GM12891 (cell line): Measurements from ENCODE around the gene CYP4F12.

Experiments used
- DNase-seq: peaks from one replicate; pipeline ENCODE4 v3.0.0; 2011; ENCODE audit warnings: low spot score; ENCODE audit not compliant: insufficient read length
- FAIRE-seq: peaks from 2 replicates; lab custom pipeline; 2011; peaks lifted over from hg19 to GRCh38; lab: Jason Lieb, UNC
- PAX5 ChIP-seq: IDR thresholded peaks from 2 replicates; pipeline ENCODE4 v1.6.1; 2011; ENCODE audit warnings: low read length, moderate library complexity, mild to moderate bottlenecking; ENCODE audit not compliant: insufficient read depth, severe bottlenecking
- POLR2A ChIP-seq: IDR thresholded peaks from 2 replicates; pipeline ENCODE4 v1.6.1; 2011; ENCODE audit warnings: low read depth, low read length, control low read depth
- POLR2AphosphoS5 ChIP-seq: IDR thresholded peaks from 2 replicates; pipeline ENCODE4 v1.6.1; 2011; ENCODE audit warnings: low read depth, low read length, control low read depth
- POU2F2 ChIP-seq: IDR thresholded peaks from 2 replicates; pipeline ENCODE4 v1.6.1; 2011; ENCODE audit warnings: low read depth, mild to moderate bottlenecking, control low read depth, low read length, moderate library complexity
- SPI1 ChIP-seq: IDR thresholded peaks from 2 replicates; pipeline ENCODE4 v1.6.1; 2011; ENCODE audit warnings: low read depth, low read length, control low read depth
- TAF1 ChIP-seq: IDR thresholded peaks from 2 replicates; pipeline ENCODE4 v1.6.1; 2011; ENCODE audit warnings: low read depth, low read length, control low read depth

Gene CYP4F12

DNA sequence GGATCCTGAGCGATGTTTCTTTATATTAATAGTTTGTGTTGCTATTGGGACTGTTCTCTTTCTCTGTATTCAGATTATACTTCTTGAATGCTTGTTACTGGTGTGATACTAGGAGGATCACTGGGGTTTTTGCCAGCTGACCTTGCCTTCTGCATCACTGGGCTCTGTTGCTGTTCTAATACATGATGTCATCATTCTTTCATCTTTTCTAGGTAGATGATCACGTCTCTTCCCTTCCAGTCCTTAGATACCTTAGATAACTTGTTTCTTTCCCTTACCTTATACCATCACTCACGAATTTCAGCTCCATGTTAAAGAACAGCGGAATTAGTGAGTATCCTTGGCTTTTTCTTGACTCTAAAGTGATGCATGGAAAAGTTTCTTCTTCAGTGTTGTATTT, 64.8 kb downstream of the CYP4F12 start, which contains the start of gene OR10H3:
Gene OR10H3, plus strand, starts transcription at position 264 of the 400 bp plus-strand sequence. CDS start 3,408 bp downstream, outside the sequence.
- TF ChIP-seq POLR2A (no peak), TAF1 (no peak), PAX5 (no peak), POLR2AphosphoS5 (no peak), SPI1 (no peak), POU2F2 (no peak)
- FAIRE-seq = no peak
- DNase-seq = no peak

- TF ChIP-seq POU2F2 = no peak
- no peak for TF ChIP-seq TAF1
- no peak for TF ChIP-seq POLR2A
- no peak for TF ChIP-seq SPI1
- TF ChIP-seq POLR2AphosphoS5 = no peak
- no peak for TF ChIP-seq PAX5
- no peak for FAIRE-seq
- no peak for DNase-seq
These were observed 67.9 kb downstream of the CYP4F12 start for GRCh38 chr19:15740785-15741184.
